T-helper 22 cell (primary cell): ENCODE data around the gene TET3.

ENCODE experiments used
- DNase-seq: peaks from one replicate; pipeline ENCODE4 v3.0.0-alpha.2; 2020; ENCODE audit warnings: low read depth

Gene TET3

DNA sequence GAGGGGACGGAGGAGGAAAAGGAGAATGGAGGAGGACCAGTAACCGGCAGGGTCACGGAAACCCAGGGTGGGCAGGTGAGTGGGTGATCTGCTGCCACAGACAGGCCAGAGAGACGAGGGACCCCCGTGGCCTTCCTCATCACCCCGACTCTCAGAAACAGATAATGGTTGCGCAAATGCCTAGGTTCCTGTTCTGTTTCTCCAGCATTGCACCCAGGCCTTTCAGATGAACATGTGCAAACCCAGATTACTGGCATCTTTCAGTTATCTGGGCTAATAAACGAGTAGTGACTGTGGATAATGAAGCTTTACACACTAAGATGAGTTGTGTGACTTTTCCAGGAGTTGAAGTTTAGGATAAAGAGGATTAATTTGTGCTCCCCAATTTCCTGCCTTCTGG, 46.5 kb downstream of the TET3 start:
- DNase-seq, result no peak

DNA sequence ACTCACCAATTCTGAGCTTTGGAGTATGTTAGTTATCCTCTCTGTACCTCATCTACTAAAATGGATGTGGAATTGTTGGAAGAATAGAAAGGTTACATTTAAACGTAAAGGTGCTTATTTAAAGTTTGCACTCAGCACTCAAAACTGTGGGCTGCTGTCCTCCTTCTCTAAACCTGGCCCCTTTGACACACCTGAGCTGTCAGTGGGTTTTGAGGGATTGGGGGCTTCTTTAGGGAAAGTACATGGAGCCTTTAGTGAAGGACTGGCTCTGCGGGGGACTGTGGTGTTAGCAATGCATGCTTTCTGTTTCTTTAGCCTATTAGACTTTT, 47.2 kb downstream of the TET3 start:
- no peak for DNase-seq

DNA sequence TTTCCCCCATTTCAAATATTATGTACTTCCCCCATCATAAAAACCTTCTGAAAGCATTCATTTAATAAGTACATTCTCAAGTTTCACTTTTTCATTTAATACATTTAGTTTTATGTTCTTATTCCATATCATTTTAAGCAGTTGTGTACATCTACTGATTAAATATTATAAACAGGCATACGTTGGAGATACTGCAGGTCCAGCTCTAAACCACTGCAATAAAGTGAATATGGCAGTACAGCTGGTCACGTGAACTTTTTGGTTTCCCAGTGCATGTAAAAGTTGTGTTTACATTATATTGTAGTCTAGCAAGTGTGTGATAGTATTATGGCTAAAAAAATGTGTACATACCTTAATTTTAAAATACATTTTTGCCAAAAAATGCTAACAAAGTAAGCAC, 48.7 kb downstream of the TET3 start:
- DNase-seq, result no peak
